Measurements from ENCODE around the gene MBD2.

The MBD2 gene

DNA sequence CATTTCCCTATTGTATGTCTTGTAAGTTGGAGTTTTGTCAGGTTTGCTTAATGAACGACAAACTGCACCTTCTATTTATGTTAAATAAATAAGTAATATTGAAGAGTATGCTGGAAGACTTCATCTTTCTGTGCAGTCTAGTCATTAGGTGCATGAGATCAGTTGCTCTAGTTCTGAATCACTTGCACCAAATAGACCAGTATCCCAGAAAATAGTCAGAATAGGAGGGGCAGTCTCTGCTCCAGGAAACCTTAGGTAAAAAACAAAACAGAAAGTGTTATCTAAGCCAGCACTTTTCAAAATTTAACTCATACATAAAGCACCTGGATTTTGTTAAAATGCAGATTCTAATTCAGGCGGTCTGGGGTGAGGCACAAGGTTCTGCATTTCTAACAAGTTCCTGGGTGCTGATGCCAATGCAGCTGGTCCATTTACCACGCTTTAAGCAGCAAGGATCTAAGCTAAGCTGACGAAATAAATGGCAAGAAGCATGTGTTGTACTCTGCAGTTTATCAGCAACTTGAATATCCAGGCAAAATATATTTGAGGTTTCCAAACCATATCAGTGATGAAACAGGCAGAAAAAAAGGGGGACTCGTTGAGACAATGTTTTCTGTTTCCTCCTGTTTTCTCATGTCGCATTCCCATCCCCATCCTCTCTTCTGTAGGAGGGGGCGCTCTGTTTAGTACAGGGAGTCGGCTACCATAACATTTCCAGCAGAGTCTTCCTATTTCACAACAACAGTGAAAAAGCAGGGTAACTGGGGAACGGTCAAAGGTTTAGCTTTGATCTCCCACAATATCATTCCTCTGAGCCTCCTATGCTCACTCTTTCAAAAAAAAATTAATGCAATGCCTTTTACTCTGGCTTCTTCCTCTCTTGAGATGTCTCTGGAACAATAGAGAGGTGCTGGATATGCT lies 106.4 kb downstream of the MBD2 start:
- no peak overlapping the region for H3K4me3 ChIP-seq (ENCODE audit: low read depth, low read length)
- H3K27me3 ChIP-seq (ENCODE audit: insufficient read depth, low read depth, severe bottlenecking) = peaks cover 85% of the 10 kb centered on the region
- H3K36me3 ChIP-seq = no peaks in the 10 kb centered on the region
- H3K27ac ChIP-seq = no peak overlapping the region
- DNase-seq = no peak
- TF ChIP-seq, protein P1, sequence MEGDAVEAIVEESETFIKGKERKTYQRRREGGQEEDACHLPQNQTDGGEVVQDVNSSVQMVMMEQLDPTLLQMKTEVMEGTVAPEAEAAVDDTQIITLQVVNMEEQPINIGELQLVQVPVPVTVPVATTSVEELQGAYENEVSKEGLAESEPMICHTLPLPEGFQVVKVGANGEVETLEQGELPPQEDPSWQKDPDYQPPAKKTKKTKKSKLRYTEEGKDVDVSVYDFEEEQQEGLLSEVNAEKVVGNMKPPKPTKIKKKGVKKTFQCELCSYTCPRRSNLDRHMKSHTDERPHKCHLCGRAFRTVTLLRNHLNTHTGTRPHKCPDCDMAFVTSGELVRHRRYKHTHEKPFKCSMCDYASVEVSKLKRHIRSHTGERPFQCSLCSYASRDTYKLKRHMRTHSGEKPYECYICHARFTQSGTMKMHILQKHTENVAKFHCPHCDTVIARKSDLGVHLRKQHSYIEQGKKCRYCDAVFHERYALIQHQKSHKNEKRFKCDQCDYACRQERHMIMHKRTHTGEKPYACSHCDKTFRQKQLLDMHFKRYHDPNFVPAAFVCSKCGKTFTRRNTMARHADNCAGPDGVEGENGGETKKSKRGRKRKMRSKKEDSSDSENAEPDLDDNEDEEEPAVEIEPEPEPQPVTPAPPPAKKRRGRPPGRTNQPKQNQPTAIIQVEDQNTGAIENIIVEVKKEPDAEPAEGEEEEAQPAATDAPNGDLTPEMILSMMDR (IDR thresholded peaks at IDR 0.05; ENCODE audit: low read depth, low read length) = no peak
- H3K9me3 ChIP-seq (ENCODE audit: severe bottlenecking) = no peaks in the 10 kb centered on the region

DNA sequence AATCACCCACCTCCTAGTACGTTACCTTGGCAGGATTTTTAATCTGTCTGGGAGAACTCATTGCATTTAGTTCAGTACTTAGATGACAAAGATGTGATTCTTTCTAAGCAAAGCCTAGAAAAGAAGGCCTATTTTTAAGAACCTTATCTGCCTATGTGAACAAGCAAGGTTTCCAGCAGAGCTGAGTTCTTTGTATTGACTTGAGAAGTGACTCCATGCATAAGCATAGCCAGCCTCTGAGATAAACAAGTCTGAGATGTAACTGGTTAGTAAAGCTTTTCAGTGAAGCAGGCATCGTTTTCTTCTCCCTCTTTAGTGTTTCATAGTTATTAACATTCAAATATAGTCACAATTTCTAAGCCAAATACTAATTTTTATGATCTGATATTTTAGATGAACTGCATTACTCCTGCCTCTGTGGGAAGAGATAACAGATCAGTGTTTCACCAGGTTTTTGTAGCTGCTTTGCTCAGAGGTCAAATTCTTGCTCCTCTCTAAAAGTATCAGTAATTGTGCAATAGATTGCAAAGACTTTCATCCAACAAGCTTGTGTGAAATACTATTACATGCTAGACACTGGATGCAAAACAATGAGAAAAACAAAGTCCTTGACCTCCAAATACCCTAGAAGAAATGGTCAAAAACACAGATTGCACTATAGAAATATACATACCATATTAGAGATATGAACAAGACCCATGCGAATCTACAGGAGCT lies 107.8 kb downstream of the MBD2 start:
- no peak for DNase-seq
- TF ChIP-seq, protein P1 (IDR thresholded peaks at IDR 0.05; ENCODE audit: low read depth, low read length) = no peak
- no peak overlapping the region for H3K27ac ChIP-seq
- H3K9me3 ChIP-seq (ENCODE audit: severe bottlenecking) = peaks cover under 1% of the 10 kb centered on the region
- H3K4me3 ChIP-seq (ENCODE audit: low read depth, low read length) = no peak overlapping the region
- H3K36me3 ChIP-seq = no peaks in the 10 kb centered on the region
- peaks cover 86% of the 10 kb centered on the region for H3K27me3 ChIP-seq (ENCODE audit: insufficient read depth, low read depth, severe bottlenecking)

DNA sequence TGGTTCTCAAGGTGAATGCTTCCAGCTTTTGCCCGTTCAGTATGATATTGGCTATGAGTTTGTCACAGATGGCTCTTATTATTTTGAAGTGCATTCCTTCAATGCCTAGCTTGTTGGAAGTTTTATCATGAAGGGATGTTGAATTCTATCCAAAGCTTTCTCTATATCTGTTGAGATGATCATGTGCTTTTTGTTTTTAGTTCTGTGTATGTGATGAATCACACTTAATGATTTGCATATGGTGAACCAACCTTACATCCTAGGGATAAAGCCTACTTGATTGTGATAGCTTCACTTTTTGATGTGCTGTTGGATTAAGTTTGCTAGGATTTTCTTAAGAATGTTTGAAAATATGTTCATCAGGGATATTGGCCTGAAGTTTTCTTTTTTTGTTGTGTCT lies 112.1 kb downstream of the MBD2 start:
- Histone ChIP-seq H3K4me3 (ENCODE audit: low read depth, low read length) (no peak overlapping the region), H3K36me3 (no peaks in the 10 kb centered on the region), H3K9me3 (ENCODE audit: severe bottlenecking) (peaks cover 6% of the 10 kb centered on the region), H3K27ac (no peak overlapping the region), H3K27me3 (ENCODE audit: insufficient read depth, low read depth, severe bottlenecking) (peaks cover 86% of the 10 kb centered on the region)
- DNase-seq = no peak
- TF ChIP-seq, protein P1 (IDR thresholded peaks at IDR 0.05; ENCODE audit: low read depth, low read length) = no peak

DNA sequence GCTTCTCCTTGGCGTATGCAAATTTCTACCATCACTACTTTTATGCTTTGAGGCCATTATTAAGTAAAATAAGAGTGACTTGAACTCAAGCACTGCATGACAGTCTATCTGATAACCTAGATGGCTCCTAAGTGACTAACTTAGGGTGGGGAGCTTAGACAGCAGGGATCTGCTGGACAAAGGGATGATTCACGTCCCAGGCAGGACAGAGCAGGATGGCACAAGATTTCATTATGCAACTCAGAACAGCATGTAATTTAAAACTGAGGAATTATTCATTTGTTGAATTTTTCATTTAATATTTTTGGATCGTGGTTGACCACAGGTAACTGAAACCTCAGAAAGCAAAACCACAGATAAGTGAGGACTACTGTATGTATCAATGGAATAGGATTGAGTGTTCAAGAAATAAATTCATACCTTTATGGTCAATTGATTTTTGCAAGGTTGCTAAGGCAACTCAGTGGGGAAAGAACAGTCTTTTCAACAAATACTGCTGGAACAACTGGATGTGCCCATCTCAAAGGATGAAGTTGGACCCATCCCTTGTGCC lies 115.3 kb downstream of the MBD2 start:
- TF ChIP-seq, protein P1 (IDR thresholded peaks at IDR 0.05; ENCODE audit: low read depth, low read length) = no peak
- no peak overlapping the region for H3K4me3 ChIP-seq (ENCODE audit: low read depth, low read length)
- no peaks in the 10 kb centered on the region for H3K36me3 ChIP-seq
- no peak for DNase-seq
- peaks cover 6% of the 10 kb centered on the region for H3K9me3 ChIP-seq (ENCODE audit: severe bottlenecking)
- H3K27me3 ChIP-seq (ENCODE audit: insufficient read depth, low read depth, severe bottlenecking) = peaks cover 68% of the 10 kb centered on the region
- H3K27ac ChIP-seq = no peak overlapping the region

DNA sequence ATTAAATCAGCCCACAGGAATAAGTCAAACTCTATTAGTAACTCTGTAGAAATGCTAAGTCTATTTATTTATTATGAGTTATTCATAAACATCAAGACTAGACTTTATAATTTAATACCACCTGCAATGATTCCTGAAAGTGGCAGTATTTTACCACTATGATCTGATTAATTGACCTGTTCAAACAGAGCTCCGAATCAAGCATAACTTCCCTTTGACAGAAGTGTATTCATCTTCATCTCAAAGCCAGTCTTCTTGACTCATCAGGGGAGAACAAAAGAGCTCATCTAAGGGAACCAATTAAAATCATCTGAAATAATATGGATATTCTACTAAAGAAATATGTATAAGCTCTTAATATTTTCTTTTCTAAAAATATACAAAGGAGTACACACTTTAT lies 122.3 kb downstream of the MBD2 start:
- Histone ChIP-seq H3K4me3 (ENCODE audit: low read depth, low read length) (no peak overlapping the region), H3K36me3 (no peaks in the 10 kb centered on the region), H3K27ac (no peak overlapping the region), H3K9me3 (ENCODE audit: severe bottlenecking) (no peaks in the 10 kb centered on the region), H3K27me3 (ENCODE audit: insufficient read depth, low read depth, severe bottlenecking) (peaks cover 76% of the 10 kb centered on the region)
- no peak for DNase-seq
- TF ChIP-seq, protein P1 (IDR thresholded peaks at IDR 0.05; ENCODE audit: low read depth, low read length) = no peak
